Left kidney (tissue), 2 donors: ENCODE measurements around the gene TIMP2. TPM values are rescaled to one million over a fixed set of nuclear protein-coding genes. Genes with fewer than 3 reads are reported as not detected.

ENCODE experiments used
- DNase-seq: peaks from one replicate; pipeline ENCODE4 v3.0.0-alpha.2; 2013
- polyA plus RNA-seq: library from polyadenylated mRNA; unstranded; fragments of 120-200 nt; gene quantifications from one replicate; pipeline ENCODE4 v1.2.1, GENCODE V29; 2013; ENCODE audit not compliant: insufficient read length

The TIMP2 gene
- polyA plus RNA-seq, 1 donor, result 138 TPM

- no peak for DNase-seq
Measured at GRCh38 chr17:78839762-78840529, 85.2 kb downstream of the TIMP2 start.

DNA sequence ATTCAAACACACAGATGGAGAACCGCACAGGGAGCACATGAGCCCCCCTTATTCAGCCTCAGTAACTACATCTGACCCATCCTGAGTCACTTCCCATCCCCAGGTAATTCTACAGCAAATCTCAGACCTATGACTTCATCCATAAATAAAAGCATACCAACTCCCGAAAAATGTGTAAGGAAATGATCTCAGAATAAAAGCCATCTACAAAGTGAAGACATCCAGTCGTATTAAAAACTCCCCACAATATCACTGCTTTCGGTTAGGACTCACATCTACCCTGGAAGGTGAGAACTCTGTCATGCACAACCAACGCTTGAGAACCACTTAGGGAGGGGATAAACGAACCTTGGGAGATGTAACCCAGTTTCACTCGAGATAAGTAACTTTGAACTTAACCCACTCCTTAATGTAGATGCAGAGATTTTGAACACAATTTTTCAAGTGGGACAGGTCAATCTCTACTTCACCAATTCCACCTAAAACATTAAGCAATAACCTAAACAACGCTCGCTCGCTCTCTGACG is 85.9 kb downstream of the TIMP2 start:
- no peak for DNase-seq

DNA sequence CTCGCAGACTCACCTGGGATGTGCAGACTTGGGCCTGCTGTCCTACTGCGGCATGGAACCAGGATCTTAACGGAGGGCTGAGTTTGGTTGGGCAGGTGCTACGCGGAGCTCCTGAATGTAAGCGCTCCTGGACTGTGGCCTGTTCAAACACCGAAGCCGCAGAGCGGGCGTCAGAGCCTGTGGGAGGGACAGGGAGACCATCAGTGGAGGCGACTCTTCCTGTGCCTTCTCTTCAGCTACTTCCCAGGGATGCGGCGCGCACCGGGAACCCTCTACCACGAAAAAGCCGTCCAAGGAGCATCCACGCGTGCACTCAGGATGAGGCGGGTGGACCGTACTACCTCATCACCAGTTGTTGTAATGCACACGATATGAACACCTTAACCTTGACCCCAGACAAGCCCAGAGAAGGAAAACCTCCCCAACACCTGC is 86.6 kb downstream of the TIMP2 start:
- no peak for DNase-seq

DNA sequence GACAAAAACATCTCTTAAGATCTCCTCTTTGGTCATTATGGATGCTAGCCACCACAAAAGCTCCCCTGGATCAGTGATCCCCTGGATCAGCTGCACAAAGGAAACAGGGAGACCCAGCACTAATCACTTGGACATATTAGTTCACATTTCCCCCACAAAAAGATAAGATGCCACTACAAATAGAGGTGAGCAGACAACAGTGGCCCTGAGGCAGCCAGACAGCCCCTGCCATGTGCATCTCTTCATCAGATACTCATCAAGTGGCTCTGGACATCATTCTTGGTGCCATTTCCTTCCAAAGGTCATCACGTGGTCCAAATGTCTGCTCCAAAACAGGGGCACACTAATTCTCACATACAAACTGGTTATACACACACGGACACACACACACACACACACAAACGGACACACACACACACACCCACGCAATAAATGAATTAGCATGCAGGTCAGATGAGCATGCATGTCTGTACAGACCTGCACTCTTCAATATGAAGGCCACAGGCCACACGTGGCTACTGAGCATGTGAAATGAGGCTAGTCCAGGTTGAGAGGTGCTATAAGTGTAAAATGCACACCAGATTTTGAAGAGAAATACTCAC is 88.7 kb downstream of the TIMP2 start:
- no peak for DNase-seq

DNA sequence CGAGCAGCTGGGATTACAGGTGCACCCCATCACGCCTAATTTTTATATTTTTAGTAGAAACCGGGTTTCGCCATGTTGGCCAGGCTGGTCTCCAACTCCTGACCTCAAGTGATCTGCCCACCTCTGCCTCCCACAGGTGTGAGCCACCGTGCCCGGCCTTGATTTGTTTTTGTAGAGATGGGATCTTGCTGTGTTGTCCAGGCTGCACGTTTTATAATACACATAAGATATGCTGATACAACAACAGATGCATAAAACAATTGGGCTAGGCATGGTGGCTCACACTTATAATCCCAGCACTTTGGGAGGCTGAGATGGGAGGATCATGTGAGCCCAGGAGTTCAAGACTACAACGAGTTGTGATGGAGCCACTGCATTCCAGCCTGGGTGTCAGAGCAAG is 90.6 kb downstream of the TIMP2 start:
- DNase-seq, result no peak

GRCh38 chr17:78832541-78832810 is 92.7 kb downstream of the TIMP2 start:
- no peak for DNase-seq

- no peak for DNase-seq
Measured at GRCh38 chr17:78831688-78832540, 93.3 kb downstream of the TIMP2 start.

DNA sequence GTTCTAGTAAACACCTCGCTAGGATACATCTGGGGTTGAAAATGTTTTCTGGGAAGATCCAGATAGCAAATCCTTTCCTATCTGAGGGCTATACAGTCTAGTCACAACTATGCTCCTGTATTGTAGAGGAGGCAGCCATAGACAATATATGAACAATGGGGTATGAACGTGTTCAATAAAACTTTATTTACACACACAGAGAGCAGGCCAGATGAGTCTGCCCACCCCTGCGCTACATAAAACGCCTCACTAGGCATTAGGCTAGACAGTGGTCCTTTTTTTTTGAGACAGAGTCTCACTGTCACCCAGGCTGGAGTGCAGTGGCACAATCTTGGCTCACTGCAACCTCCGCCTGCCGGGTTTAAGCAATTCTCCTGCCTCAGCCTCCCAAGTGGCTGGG is 95.7 kb downstream of the TIMP2 start:
- DNase-seq, result no peak

GRCh38 chr17:78828470-78829185 is 96.6 kb downstream of the TIMP2 start:
- no peak for DNase-seq

GRCh38 chr17:78826836-78827509 is 98.2 kb downstream of the TIMP2 start:
- DNase-seq, result no peak

- DNase-seq, result no peak
Measured at GRCh38 chr17:78826421-78826820, 98.8 kb downstream of the TIMP2 start.

- DNase-seq, result no peak
Measured at GRCh38 chr17:78825696-78826095, 99.5 kb downstream of the TIMP2 start.

DNA sequence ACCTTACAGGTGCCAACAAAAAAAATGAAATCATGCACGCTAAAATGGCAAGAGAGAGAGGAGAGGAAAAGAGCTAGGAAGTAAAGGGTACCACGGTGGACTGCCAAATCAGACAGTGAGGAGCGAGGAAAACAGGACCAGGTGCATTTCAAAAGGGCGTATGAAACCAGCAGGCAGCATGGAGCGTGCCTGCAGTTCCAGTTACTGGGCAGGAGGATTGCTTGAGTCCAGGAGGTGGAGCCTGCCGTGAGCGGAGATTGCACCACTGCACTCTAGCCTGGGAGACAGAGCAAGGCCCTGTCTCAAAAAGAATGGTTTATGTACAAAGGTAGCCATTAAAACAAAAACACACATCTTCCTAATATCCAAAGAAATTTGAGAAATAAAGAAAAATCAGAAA is 100.9 kb downstream of the TIMP2 start:
- no peak for DNase-seq

- DNase-seq, result no peak
Measured at GRCh38 chr17:78823282-78824046, 101.7 kb downstream of the TIMP2 start.

DNA sequence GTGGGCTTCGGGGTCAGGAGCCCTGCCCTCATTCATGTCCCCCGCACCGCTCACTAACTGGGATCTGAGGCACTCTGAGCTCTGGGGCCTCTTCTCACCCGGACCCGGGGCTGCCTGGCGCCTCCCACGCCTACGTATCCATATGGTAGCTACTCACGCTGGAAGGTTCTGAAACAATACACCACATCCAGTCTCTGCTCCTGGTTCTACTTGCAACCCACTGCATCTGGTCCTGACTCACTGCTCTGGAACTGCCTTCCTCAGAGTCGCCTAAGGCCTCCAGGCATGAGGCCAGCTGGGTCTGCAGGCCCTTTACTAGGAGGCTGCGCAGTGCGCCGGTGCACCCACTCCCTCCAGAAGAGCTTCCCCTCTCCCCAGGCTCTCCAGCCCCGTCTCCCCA is 102.6 kb downstream of the TIMP2 start:
- DNase-seq, result no peak

DNA sequence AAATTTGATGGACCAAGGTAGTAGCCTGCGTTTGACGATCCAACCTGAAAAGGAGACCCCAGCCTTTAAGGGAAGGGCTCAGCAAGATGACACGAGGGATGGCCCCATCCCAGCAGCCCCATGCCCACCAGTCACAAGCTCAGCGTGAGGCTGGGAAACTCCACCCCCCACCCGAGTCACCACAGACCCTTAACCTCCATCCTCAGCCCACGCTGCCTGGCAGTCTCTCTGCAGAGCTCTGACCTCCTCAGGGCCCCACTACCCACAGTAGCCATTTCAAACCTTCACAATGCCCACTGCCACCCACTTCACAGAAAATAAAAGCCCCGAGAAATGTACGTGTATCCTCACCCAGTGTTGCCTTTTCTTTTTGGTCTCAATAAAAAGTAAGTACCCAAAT is 103.2 kb downstream of the TIMP2 start:
- DNase-seq, result no peak

DNA sequence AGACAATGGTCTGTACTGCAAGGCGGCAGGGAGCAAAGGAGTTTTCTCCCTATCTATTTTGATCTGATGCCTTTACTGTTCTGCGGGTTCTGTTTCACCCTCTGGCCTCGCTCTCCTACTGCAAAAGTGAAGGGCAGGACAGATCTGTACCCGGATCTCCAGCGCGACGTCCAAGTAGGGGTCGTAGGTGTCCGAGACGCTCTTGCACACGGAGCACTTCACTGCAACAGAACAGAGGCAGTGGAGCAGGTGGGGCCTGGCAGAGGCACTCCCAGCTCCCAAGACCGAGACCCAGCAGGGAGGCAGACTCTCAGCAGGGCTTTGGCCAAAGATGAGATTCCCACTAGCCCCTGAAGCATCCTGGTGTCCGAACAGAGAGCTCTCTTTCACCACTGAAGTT is 104.3 kb downstream of the TIMP2 start:
- DNase-seq, result no peak

GRCh38 chr17:78819806-78820792 is 105.1 kb downstream of the TIMP2 start:
- no peak for DNase-seq

- no peak for DNase-seq
Measured at GRCh38 chr17:78819402-78819801, 105.8 kb downstream of the TIMP2 start.

DNA sequence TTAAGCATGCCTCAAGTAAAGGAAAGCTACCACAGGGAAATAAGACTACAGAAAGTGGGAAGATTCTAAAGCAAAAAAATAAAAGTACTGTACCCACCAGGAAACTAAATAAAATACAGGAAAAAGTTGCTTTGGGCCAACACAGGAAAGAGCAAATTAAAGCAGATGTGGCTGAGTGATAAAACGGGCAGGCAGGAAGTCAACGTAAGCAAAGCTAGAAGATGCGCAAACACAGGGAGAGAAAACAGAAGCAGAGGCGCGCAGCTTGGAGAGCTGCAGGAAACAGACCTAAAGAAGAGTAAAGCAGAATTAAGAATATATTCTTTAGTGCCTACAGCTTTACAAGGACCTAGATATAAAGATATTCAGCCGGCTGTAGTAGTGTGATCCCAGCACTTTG is 106.3 kb downstream of the TIMP2 start:
- DNase-seq, result no peak
